HG03520 (cell line): ENCODE measurements around the gene ST8SIA6.
"Not testable (repeated sequence)": the region's sequence is repeated elsewhere in the genome, so short reads cannot be mapped to it uniquely, and the experiment has no call there.

Experiments used
- ATAC-seq: cut with Tn5 transposase; IDR thresholded peaks from one replicate; pipeline ENCODE4 v1.9.1; 2021; ENCODE audit warnings: mild to moderate bottlenecking, moderate library complexity; ENCODE audit not compliant: unreplicated experiment

The ST8SIA6 gene

DNA sequence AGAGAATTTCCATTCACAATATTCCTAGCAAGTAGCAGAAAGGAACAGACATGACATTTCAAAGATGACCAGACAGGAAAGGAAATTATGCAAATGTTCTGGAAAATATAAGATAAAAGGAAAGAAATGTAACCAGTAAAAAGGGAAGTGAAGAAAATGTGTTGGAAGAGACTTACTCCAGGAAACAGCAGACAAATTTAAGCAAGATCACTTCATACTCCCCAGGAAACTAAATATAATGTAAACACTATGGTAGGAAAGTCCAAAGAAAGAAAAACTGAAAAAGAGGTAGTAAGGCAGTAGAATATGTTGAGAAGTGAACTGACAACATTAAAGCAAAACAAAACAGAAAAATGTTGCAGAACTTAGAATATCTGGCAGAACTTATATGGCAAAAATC, 6.4 kb upstream of the ST8SIA6 start:
- ATAC-seq: no peak

DNA sequence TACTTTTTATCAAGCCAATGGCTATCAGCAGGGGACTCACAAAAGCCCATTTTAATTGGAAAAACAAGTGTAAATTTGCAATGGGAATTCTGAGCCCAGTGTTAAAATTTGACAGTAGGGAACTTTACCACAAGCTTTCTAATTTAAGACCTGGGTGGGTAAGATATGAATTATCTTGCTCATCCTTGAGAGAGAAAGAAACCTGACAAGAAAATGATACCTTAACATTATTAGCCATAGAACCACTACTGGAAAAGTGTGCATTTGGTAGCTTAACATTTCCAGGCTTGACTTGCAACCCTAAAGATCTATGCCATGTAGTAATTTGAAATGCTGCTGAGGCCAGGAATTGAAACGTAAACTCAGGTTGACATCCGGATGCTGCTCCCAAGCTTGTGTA, 2.7 kb upstream of the ST8SIA6 start:
- no peak for ATAC-seq

DNA sequence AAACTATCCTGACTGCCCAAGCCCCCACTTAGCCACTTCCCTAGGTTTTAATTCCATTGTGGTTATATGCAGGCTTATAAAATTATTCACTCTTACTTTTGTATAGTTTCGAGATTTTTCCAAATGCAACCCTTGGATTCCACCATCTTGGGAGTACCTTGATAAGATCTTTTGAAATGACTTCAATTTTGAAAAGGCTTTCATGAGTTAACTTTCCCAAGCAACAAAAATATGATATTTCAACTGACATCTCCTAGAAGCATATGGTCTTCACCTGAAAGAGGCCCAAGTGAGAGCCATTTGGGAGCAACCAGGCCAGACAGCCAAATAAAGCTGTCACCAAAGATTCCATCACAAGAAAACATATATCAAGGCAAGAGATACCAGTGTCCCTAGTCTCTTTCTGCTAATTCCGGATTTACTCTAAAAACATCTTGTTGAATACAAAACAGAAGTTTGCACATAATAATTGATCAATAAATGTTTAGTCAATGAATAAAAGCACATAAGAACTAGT, 1.7 kb upstream of the ST8SIA6 start:
- ATAC-seq: no peak

DNA sequence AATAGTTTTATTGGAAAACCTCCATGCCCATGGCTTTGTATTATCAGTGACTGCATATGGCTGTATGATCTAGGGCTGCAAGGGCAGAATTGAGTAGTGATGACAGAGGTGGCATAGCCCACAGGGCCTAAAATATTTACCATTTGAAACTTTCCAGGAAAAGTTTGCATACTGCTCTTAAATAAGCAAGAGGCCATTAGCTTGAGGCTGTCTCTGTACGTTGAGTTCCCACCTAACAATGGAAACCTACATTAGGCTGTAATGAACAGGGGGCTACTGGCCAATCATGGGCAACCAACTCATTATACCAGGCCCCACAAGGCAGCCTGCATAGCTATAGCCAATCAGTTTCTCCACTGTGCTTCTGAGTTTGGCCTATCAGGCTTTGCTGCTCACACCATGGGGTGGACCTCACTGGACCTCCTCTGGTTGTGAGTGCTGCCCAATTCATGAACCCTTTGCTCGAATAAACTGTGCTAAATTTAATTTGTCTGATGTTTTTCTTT, 673 bp upstream of the ST8SIA6 start:
- ATAC-seq: no peak

GRCh38 chr10:17453373-17454091, 863 bp downstream of the ST8SIA6 start:
- ATAC-seq: no peak

DNA sequence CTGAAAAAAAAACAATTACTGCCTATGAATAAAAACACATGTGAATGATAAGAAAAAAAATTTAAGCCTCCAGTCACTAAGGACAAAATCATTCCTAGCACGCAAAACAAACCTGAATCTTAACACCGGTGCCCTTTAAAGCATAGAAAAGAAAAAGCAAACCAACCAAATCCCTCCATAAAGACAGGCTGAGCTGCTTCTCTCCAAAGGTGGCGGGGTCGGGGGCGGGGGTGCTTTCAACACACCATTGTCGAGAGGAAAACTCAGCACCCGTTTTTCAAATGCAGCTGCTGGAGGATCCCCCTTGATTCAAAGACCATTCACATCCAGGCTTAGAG, 1.4 kb downstream of the ST8SIA6 start:
- ATAC-seq: no peak

- no peak for ATAC-seq
Measured at GRCh38 chr10:17452060-17452841, 2.1 kb downstream of the ST8SIA6 start.

DNA sequence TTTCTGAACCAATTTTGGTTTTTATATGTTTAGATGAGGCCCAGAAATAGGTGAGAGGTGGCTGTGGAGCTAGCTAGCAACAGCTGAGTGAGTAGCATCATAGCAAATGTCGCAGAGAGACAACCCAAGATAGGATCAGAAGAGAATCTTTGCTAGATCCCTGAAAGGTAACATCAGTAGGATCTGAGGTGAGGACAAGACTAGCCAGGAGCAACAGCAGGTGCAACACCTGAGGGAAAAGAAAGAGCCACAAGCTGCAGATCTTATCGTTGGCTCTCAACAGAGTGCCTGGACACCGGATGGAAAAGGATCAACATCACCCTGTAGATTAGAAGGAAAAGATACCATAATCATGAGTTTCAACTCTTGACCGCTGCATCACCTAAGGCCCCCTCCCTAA, 4.4 kb downstream of the ST8SIA6 start:
- no peak for ATAC-seq

DNA sequence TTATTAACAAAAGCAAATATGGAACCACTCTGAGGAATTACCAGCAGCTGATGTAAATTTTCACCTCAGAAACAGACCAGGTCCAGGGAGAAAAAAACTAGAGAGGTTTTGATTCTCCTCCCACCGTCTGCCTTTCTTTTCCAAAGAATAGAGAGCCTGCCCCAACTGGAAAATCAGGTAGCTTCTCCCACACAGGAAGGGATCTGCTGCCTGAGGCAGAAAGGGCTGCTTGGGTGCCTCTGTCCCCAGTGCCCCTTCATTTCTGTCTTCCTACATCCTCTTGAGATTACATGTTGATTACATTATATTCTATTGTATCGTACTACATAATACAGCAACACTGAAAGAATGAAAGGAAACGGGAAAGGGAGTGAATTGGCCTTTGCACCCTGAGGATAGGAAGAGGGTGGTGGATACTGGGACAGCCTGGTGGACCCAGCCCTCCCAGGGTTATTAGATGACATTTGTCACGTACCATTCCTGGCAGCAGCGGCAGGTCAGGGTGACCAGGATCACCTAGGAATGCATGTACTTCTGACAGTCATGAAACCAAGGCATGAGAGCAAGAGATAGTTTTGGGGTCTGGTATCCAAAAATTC, 8.9 kb downstream of the ST8SIA6 start:
- no peak for ATAC-seq

- ATAC-seq: no peak
Measured at GRCh38 chr10:17444388-17444714, 10.0 kb downstream of the ST8SIA6 start.

DNA sequence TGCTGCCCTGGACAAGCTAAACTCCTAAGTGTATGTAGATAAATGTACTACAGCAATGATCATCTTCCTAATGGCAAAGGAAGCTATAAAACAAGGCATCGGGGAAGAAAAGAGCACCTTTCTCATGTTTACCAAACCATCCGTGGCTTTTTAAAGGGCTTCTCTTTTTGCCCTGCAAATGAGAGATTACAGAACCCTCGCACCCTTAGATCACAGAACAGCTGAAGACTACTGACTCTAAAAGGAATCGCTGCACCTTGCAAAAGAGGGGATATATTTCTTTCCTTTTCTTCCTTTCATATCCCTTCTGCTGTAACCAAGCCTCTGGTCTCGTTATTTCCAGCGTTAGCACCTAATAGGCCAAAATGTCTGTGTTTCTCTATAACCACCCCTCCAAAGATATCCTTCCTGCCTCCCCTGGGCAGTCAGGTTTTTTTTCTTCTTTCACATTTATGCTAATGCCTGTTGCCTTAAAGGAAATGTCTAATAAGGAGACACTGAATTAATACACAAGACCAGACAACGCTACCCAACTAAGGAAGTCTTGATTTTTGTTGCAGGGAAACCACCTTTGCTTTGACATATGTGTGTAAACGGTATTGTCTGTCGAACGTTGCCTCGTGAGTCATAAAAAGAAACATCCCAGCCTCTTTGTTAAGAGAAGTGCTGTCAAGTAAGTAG, 10.5 kb downstream of the ST8SIA6 start:
- ATAC-seq: peak; percentile 97

DNA sequence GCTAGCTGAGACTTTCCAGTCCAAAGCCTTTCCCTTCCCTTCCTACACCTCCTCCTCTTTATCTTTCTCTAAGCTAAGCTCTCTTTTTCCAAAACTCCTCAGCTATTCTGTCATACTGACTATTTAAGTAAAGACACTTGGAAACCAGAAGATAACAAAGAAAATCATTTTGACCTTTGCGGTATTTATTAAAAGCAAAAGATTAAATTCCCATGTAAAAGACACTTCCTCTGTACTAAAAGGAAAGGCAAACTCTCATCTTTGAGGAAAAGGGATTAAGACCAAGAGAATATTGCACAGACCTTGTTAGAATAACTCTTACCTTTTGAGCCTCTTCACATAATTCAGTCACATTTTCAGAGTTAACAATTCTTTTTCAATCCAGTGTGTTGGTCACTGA, 15.8 kb downstream of the ST8SIA6 start:
- ATAC-seq: no peak

- not testable (repeated sequence) for ATAC-seq
Measured at GRCh38 chr10:17436578-17436977, 17.8 kb downstream of the ST8SIA6 start.

DNA sequence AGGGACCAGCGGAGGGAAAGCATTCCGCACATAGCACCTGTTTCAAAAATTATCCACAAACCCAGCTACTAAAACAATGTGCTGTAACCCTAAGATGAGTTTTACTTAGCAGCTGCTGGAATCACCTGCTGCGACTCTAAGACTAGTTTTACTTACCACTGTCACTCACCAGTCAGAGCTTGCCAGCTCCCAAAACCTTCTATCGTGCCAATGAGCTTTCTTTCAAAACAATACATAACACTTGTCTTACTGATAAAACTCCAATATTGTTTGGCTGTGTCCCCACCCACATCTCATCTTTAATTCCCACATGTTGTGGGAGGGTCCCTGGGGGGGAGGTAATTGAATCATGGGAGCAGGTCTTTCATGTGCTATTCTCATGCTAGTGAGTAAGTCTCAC, 18.4 kb downstream of the ST8SIA6 start:
- no peak for ATAC-seq

DNA sequence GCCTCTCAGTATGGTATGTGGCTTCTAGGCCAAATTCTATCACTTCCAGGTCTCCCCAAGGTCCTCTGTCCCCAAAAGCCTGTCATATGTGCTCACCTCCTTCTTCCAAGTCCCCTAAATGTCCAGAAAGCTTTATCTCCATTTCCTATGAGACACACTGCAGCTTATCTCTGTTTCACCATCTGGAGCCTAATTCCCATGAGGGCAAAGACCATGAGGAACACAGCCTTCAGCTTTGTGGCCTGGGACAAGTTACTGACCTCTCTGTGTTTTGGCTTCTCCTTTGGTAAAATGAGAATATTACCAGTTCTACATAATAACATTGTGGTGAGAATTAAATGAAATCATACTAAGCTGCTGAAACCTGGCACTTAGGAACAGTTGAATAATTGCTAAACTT, 19.2 kb downstream of the ST8SIA6 start:
- ATAC-seq: no peak

DNA sequence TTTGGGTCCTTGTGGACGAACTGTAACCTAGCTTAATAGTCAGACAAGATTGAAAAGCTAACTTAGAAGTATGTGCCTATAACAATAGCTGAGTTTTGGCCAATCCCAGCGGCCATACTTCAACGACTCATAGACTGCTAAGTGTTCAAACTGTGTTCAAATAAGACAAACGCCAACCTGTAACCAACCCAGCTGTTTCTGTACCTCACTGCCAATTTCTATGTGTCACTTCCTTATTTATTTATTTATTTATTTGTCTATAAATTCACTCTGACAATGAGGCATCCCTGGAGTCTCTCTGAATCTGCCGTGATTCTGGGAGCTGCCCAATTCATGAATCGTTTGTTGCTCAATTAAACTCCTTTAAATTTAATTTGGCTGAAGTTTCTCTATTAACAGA, 21.7 kb downstream of the ST8SIA6 start:
- ATAC-seq: no peak

DNA sequence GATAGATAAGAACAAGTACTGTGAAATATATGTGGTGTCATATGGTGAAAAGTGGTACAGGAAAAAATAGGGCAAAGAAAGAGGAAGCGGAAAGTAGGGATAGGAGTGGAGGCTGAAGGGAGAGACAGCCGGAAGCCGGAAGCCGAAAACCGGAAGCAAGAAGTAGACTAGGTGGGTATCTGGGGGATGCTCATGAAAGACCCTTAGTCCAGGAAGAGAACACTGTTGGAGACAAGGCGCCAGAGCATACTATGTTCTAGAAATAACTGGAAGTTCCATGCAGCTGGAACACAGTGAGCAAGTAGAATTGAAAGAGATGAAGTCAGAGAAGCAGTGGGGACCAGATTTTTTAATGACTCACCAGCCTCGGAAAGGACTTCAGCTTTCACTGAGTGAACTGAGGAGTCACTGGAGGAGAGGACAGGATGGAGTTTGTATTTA, 22.5 kb downstream of the ST8SIA6 start:
- no peak for ATAC-seq

DNA sequence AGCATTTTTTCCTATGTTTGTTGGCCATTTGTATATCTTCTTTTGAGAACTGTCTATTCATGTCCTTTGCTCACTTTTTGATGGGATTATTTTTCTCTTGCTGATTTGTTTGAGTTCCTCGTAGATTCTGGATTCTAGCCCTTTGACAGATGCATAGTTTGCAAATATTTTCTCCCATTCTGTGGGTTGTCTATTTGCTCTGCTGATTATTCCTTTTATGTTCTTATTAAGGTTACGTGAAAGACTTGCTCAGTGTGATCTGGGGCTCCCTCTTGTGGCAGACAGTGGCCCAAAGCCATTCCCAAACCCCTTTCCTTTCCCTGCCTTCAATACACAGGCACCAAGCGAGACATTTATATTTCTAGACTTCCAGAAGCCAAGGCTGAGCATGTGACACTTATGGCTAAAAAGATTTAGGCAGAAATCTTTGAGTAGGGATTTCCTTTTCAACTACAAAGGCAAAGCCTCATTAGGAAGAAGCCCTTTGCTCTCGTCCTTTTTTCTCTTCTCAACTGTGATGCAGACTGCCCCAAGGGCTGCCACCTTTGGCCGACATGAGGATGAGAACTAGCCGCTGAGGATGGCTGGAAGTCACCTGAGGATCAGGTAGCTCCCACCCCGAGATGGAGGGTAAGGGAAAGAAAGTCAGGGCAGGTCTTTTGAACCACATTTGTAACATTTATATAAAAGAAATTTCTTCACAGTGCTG, 23.6 kb downstream of the ST8SIA6 start:
- ATAC-seq: no peak

- ATAC-seq: no peak
Measured at GRCh38 chr10:17429490-17429889, 24.9 kb downstream of the ST8SIA6 start.

- ATAC-seq: peak; percentile 46
Measured at GRCh38 chr10:17428351-17429097, 25.9 kb downstream of the ST8SIA6 start.
